Body of pancreas (tissue), 4 donors: ENCODE measurements around the gene PRKAG2. TPM values are rescaled to one million over a fixed set of nuclear protein-coding genes. Genes with fewer than 3 reads are reported as not detected.

Source experiments
- ATAC-seq: fragments of 150-250 bp; one replicate; pipeline ENCODE4 v1.9.1; 2016
- DNase-seq, 4 donors: peaks; one replicate each; pipeline ENCODE4 v3.0.0-alpha.2; 2019
- H3K27ac ChIP-seq, 4 donors: fragments of 200-600 bp; sonication (generic); 1 replicate in 3 of 4; 2 replicates in 1 of 4; pipeline versions ENCODE4 v1.5.1 to v1.6.1; 2016 to 2019; ENCODE audit warnings: mild to moderate bottlenecking in 1 of 4, mixed read lengths in 1 of 4, moderate library complexity in 1 of 4
- H3K27me3 ChIP-seq, 2 donors: fragments of 200-600 bp; sonication (generic); one replicate each; pipeline ENCODE4 v1.6.0; 2016; ENCODE audit warnings: mild to moderate bottlenecking in 1 of 2
- H3K36me3 ChIP-seq, 2 donors: fragments of 200-600 bp; sonication (generic); replicated peaks in 1 of 2; 2 replicates each; pipeline ENCODE4 v1.5.1; 2016; ENCODE audit warnings: low read depth in 2 of 2; ENCODE audit not compliant: insufficient read depth in 1 of 2
- H3K4me1 ChIP-seq: fragments of 200-600 bp; sonication (generic); one replicate; pipeline ENCODE4 v1.6.0; 2016
- H3K4me3 ChIP-seq, 2 donors: fragments of 200-600 bp; sonication (generic); 1 replicate in 1 of 2; 2 replicates in 1 of 2; pipeline ENCODE4 v1.5.1; 2016 to 2019
- H3K9me3 ChIP-seq, 3 donors: fragments of 200-600 bp; sonication (generic); 1 replicate in 2 of 3; 2 replicates in 1 of 3; pipeline ENCODE4 v1.5.1; 2016
- POLR2A ChIP-seq, 3 donors: fragments of 450-650 bp; IDR thresholded peaks; one replicate each; pipeline ENCODE4 v1.6.1; 2016; ENCODE audit warnings: antibody characterized with exemption in 3 of 3, mild to moderate bottlenecking in 2 of 3
- whole genome bisulfite sequencing, 2 donors: methylation state at CpG; one replicate each; pipeline ENCODE4 v1.1.5; 2017; 5-methylcytosine and 5-hydroxymethylcytosine counted together
- intact Hi-C: fragments of 100-400 bp; cut with DNase I; formaldehyde crosslinking; loops from one replicate; pipeline ENCODE4 v1.15.1; 2023
- total RNA-seq, 2 donors: library from RNA; depleted of rRNA; stranded (reverse); fragments of >200 nt; gene quantifications; one replicate each; pipeline ENCODE4 v1.1.0, GENCODE V29; 2016
- TF ChIP-seq, protein P1 (sequence below), 7 experiments: fragments of 450-650 bp in 4 of 7; fragments of 200-600 bp in 3 of 7; sonication (generic) in 3 of 7; IDR thresholded peaks; one replicate each; pipeline ENCODE4 v1.5.1; 2016 to 2019; ENCODE audit warnings: antibody characterized with exemption in 7 of 7

The PRKAG2 gene
- total RNA-seq, 2 donors from 2014 or later: 9.9 to 24.4 TPM

DNA sequence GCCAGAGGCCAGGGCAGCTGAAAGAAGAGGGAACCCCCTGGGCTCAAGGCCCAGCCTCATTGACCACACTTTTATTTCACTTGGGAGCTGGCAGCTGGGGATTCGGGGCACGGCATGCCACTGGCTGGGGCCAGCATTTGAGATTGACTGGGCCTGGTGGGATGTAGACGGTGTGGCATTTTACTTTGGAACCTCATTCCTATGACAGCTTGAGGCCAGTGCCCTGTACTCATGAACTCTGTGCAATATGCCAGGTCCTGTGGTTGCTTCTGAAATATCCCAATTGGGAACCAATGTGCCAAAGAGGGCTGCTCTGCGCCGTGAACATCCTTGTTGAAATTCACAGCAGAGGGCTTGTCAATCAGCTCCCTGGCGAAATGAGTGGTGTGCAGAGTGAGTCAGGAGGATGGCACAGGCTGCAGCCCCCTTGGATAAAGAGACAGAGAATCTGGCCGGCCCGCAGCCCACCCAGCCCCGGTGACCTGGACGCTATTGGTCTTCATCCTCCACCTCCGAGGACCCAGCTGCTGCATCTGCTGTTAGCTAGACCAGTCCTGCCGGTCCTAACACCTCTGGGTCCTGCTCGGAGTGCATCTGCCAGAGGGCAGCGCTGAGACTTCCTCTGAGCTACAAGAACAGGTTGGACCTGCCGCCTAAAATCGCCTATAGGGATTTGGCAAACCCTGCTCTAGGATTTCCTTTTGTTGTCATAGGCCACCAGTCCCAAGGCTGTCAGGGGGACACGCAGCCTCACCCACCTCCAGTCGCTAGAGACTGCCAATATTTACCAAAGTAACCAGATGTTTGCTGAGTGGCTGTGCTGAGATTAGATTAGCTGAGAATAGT lies 58.0 kb downstream of the PRKAG2 start:
- Histone ChIP-seq H3K27ac (peak overlapping the region; percentile 51 to 80 (median 72)), H3K9me3 (no peaks in the 10 kb centered on the region), H3K36me3 (no peaks in the 10 kb centered on the region), H3K4me1 (peaks cover 70% of the 10 kb centered on the region), H3K4me3 (no peak overlapping the region), H3K27me3 (no peaks in the 10 kb centered on the region)
- ATAC-seq (peak; percentile 72), DNase-seq (peak; percentile 81 to 89 (median 86))
- intact Hi-C loops: no loop called here
- TF ChIP-seq, protein P1, sequence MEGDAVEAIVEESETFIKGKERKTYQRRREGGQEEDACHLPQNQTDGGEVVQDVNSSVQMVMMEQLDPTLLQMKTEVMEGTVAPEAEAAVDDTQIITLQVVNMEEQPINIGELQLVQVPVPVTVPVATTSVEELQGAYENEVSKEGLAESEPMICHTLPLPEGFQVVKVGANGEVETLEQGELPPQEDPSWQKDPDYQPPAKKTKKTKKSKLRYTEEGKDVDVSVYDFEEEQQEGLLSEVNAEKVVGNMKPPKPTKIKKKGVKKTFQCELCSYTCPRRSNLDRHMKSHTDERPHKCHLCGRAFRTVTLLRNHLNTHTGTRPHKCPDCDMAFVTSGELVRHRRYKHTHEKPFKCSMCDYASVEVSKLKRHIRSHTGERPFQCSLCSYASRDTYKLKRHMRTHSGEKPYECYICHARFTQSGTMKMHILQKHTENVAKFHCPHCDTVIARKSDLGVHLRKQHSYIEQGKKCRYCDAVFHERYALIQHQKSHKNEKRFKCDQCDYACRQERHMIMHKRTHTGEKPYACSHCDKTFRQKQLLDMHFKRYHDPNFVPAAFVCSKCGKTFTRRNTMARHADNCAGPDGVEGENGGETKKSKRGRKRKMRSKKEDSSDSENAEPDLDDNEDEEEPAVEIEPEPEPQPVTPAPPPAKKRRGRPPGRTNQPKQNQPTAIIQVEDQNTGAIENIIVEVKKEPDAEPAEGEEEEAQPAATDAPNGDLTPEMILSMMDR (IDR thresholded peaks at IDR 0.05): peak in 3 of 7 experiments; percentile 34 to 43 (median 35)
- TF ChIP-seq POLR2A (IDR thresholded peaks at IDR 0.05): peak in 1 of 3 donors; percentile 5
- 27 to 37% methylated on average over 16 to 18 of the region's 18 CpGs for WGBS, 2 donors

DNA sequence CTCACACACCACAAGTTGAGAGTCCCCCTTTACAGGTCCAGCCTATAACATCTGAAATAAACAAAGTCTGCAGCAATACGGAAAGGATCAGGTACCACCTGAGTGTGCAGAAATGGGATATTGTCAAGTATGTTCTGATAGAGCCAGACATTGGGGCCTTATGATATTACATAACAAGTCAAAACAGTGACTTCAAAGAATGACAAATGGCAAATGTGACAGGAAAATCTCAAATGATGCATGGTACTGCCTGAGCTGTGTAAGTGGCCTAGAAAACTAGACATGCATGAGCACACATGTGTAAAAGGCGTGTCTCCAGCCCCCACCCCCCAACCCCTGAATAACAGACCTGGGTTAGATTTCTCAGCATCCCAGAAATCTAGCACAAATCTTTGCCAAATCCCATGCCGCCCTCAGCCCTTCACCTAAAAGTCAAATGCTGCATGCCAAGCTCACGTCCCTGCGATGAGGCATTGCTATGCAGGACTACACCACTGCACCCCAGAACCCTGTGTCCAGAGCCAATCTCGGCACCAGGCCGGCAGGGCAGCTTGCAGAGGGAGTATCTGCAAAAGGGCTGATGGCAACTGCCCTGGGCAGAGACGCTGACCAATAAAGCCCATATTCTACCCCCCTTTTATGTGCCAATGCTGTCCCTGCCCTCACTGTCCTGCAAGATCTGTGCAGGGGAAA lies 58.8 kb downstream of the PRKAG2 start:
- no peak for ATAC-seq
- Histone ChIP-seq H3K36me3 (no peaks in the 10 kb centered on the region), H3K9me3 (no peaks in the 10 kb centered on the region), H3K4me1 (peaks cover 62% of the 10 kb centered on the region), H3K27ac (peak overlapping the region in 2 of 4 donors; percentile 68 to 80), H3K4me3 (no peak overlapping the region), H3K27me3 (no peaks in the 10 kb centered on the region)
- DNase-seq: no peak
- intact Hi-C loops: no loop called here
- WGBS, 2 donors: 90 to 96% methylated on average over 7 to 8 of the region's 8 CpGs
- TF ChIP-seq, protein P1 (IDR thresholded peaks at IDR 0.05): no peak
- TF ChIP-seq POLR2A (IDR thresholded peaks at IDR 0.05): no peak

GRCh38 chr7:151817315-151817690 lies 59.6 kb downstream of the PRKAG2 start:
- ATAC-seq (no peak), DNase-seq (no peak)
- Histone ChIP-seq H3K27ac (no peak overlapping the region), H3K9me3 (no peaks in the 10 kb centered on the region), H3K4me1 (peaks cover 54% of the 10 kb centered on the region), H3K36me3 (no peaks in the 10 kb centered on the region), H3K27me3 (no peaks in the 10 kb centered on the region), H3K4me3 (no peak overlapping the region)
- intact Hi-C loops: no loop called here
- no peak for TF ChIP-seq POLR2A (IDR thresholded peaks at IDR 0.05)
- TF ChIP-seq, protein P1 (IDR thresholded peaks at IDR 0.05): no peak
- 92 to 97% methylated on average over 4 of the region's 4 CpGs for WGBS, 2 donors

GRCh38 chr7:151816562-151817314 lies 60.2 kb downstream of the PRKAG2 start:
- Histone ChIP-seq H3K4me1 (peaks cover 48% of the 10 kb centered on the region), H3K27ac (no peak overlapping the region), H3K9me3 (no peaks in the 10 kb centered on the region), H3K27me3 (no peaks in the 10 kb centered on the region), H3K36me3 (no peaks in the 10 kb centered on the region), H3K4me3 (no peak overlapping the region)
- DNase-seq: no peak
- TF ChIP-seq, protein P1 (IDR thresholded peaks at IDR 0.05): no peak
- no peak for TF ChIP-seq POLR2A (IDR thresholded peaks at IDR 0.05)
- intact Hi-C loops: no loop called here
- WGBS, 2 donors: 95 to 98% methylated on average over 18 to 20 of the region's 20 CpGs
- ATAC-seq: no peak
